Mammary epithelial cell (primary cell): Measurements from ENCODE around the gene INCENP.

ENCODE experiments used
- EZH2 ChIP-seq: IDR thresholded peaks from 2 replicates; pipeline ENCODE4 v1.6.1; 2012; ENCODE audit warnings: low read length, inconsistent platforms, borderline replicate concordance
- TF ChIP-seq, protein P1 (sequence below), 2 donors: IDR thresholded peaks in 1 of 2; conservative IDR thresholded peaks in 1 of 2; 2 replicates each; pipeline ENCODE4 v1.5.1; 2011 to 2012; ENCODE audit warnings: inconsistent platforms in 2 of 2, low read length in 2 of 2, mild to moderate bottlenecking in 2 of 2, control low read depth in 1 of 2, low read depth in 1 of 2; ENCODE audit not compliant: insufficient read depth in 1 of 2; ENCODE audit errors: extremely low read depth in 1 of 2

DNA sequence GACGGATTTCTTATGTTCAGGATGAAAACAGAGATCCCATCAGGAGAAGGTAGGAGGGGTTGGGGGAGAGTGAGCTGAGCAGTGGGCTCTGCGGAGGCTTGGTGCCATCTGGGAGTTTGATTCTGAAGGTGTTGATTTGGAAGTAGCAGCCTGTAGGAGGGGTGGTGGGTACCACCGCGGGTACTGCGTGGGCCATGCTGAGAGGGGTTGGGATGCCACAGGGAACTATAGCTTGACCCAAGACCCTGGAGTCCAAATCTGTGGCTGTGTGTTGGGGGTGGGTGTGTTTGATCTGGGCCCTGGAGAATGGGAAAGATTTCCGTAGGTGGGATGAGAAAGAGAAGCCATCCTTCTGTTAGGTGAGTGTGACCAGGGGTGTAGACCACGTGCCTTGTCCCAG is 5.0 kb downstream of the INCENP start:
- TF ChIP-seq, protein P1, sequence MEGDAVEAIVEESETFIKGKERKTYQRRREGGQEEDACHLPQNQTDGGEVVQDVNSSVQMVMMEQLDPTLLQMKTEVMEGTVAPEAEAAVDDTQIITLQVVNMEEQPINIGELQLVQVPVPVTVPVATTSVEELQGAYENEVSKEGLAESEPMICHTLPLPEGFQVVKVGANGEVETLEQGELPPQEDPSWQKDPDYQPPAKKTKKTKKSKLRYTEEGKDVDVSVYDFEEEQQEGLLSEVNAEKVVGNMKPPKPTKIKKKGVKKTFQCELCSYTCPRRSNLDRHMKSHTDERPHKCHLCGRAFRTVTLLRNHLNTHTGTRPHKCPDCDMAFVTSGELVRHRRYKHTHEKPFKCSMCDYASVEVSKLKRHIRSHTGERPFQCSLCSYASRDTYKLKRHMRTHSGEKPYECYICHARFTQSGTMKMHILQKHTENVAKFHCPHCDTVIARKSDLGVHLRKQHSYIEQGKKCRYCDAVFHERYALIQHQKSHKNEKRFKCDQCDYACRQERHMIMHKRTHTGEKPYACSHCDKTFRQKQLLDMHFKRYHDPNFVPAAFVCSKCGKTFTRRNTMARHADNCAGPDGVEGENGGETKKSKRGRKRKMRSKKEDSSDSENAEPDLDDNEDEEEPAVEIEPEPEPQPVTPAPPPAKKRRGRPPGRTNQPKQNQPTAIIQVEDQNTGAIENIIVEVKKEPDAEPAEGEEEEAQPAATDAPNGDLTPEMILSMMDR (conservative IDR thresholded peaks at IDR 0.05 in 1 of 2, IDR thresholded peaks at IDR 0.05 in 1 of 2; ENCODE audit: extremely low read depth in 1 of 2, insufficient read depth in 1 of 2, low read depth in 1 of 2, low read length in 2 of 2), result no peak
- no peak for TF ChIP-seq EZH2
